ENCODE measurements around the gene AKT2.

AKT2 gene

GRCh38 chr19:40273469-40274360 lies 11.4 kb downstream of the AKT2 start:
- no peak for TF ChIP-seq ZFX (IDR thresholded peaks at IDR 0.05)
- TF ChIP-seq CTCF (conservative IDR thresholded peaks at IDR 0.05) = no peak
- H3K27ac ChIP-seq = no peak overlapping the region

- TF ChIP-seq CTCF (conservative IDR thresholded peaks at IDR 0.05) = no peak
- no peak for TF ChIP-seq ZFX (IDR thresholded peaks at IDR 0.05)
- no peak overlapping the region for H3K27ac ChIP-seq
Observed at GRCh38 chr19:40272261-40272660, 12.9 kb downstream of the AKT2 start.

- H3K27ac ChIP-seq = no peak overlapping the region
- TF ChIP-seq ZFX (IDR thresholded peaks at IDR 0.05) (no peak), CTCF (conservative IDR thresholded peaks at IDR 0.05) (no peak)
Observed at GRCh38 chr19:40271706-40272105, 13.4 kb downstream of the AKT2 start.

- no peak overlapping the region for H3K27ac ChIP-seq
- TF ChIP-seq ZFX (IDR thresholded peaks at IDR 0.05) (no peak), CTCF (conservative IDR thresholded peaks at IDR 0.05) (no peak)
Observed at GRCh38 chr19:40270362-40271089, 14.6 kb downstream of the AKT2 start.

GRCh38 chr19:40269216-40269940 lies 15.8 kb downstream of the AKT2 start:
- TF ChIP-seq ZFX (IDR thresholded peaks at IDR 0.05) (no peak), CTCF (conservative IDR thresholded peaks at IDR 0.05) (no peak)
- H3K27ac ChIP-seq = no peak overlapping the region

- no peak overlapping the region for H3K27ac ChIP-seq
- no peak for TF ChIP-seq CTCF (conservative IDR thresholded peaks at IDR 0.05)
- no peak for TF ChIP-seq ZFX (IDR thresholded peaks at IDR 0.05)
Observed at GRCh38 chr19:40267601-40267997, 17.5 kb downstream of the AKT2 start.

Measured in C4-2B (cell line).